DMS53 (cell line): ENCODE measurements around the gene HSF2BP.
"Not testable (repeated sequence)": the region's sequence is repeated elsewhere in the genome, so short reads cannot be mapped to it uniquely, and the experiment has no call there.

ENCODE experiments used
- DNase-seq: peaks from one replicate; lab custom pipeline; 2025; lab: John Stamatoyannopoulos, UW

HSF2BP gene

GRCh38 chr21:43516860-43517627, 142.2 kb downstream of the HSF2BP start:
- not testable (repeated sequence) for DNase-seq

GRCh38 chr21:43516295-43516847, 142.9 kb downstream of the HSF2BP start:
- DNase-seq, result not testable (repeated sequence)

- DNase-seq, result not testable (repeated sequence)
These were observed 144.5 kb downstream of the HSF2BP start for GRCh38 chr21:43514834-43515233.

- DNase-seq, result not testable (repeated sequence)
These were observed 146.3 kb downstream of the HSF2BP start for GRCh38 chr21:43513023-43513422.

GRCh38 chr21:43511209-43511608, 148.1 kb downstream of the HSF2BP start:
- DNase-seq, result not testable (repeated sequence)

- not testable (repeated sequence) for DNase-seq
These were observed 148.6 kb downstream of the HSF2BP start for GRCh38 chr21:43510669-43511068.

GRCh38 chr21:43503892-43504291, 155.4 kb downstream of the HSF2BP start:
- DNase-seq, result not testable (repeated sequence)

- DNase-seq, result not testable (repeated sequence)
These were observed 156.1 kb downstream of the HSF2BP start for GRCh38 chr21:43503075-43503750.

GRCh38 chr21:43502407-43503071, 156.7 kb downstream of the HSF2BP start:
- DNase-seq, result not testable (repeated sequence)

GRCh38 chr21:43498924-43499323, 160.4 kb downstream of the HSF2BP start:
- not testable (repeated sequence) for DNase-seq

GRCh38 chr21:43498065-43498464, 161.2 kb downstream of the HSF2BP start:
- not testable (repeated sequence) for DNase-seq

- DNase-seq, result not testable (repeated sequence)
These were observed 164.8 kb downstream of the HSF2BP start for GRCh38 chr21:43494279-43495012.

- not testable (repeated sequence) for DNase-seq
These were observed 165.8 kb downstream of the HSF2BP start for GRCh38 chr21:43493471-43493870.

GRCh38 chr21:43488235-43488634, 171.1 kb downstream of the HSF2BP start:
- DNase-seq, result not testable (repeated sequence)

- DNase-seq, result not testable (repeated sequence)
These were observed 173.2 kb downstream of the HSF2BP start for GRCh38 chr21:43486051-43486450.

- DNase-seq, result not testable (repeated sequence)
These were observed 174.3 kb downstream of the HSF2BP start for GRCh38 chr21:43485016-43485415.

- not testable (repeated sequence) for DNase-seq
These were observed 180.1 kb downstream of the HSF2BP start for GRCh38 chr21:43479197-43479596.
